ENCODE results near the gene LRP8.
"Not testable (repeated sequence)": the region's sequence is repeated elsewhere in the genome, so short reads cannot be mapped to it uniquely, and the experiment has no call there.

LRP8 gene

DNA sequence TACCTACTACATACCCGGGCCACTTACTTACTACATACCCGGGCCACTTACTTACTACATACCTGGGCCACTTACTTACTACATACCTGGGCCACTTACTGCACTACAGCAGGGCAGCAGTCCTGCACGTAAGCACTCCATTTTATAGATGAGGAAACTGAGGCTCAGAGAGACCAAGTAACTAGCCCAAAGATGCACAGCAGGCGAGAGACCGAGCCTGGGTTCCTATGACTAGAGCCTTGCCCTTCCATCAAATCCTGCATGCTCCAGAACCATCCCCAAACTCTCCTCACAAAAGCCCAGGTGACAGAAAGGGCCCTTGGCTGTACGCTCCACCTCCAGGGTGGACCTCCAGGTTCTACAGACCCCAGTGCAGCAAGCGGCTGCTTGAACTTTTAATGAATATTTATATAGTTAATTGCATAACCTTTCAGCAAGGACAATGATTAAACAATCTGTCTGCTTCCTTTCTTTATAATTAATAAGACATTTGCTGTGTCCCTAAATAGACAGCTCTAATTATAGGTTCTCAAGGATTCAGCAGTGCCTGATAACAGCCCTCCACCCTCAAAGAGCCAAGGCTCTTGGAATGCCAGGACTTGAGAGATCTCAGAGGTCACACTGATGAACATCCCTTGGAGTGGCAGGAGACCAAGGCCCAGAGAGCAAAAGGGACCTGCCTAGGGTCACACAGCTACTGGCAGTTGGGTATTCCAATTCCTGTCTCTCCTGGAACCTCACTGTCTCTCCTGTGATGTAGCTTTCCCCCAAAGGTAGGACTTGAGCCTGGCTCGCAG lies 43.4 kb downstream of the LRP8 start:
- H3K27ac ChIP-seq (ENCODE audit: low read length) = no peak overlapping the region
- H3K36me3 ChIP-seq (ENCODE audit: insufficient read depth, low read depth, low read length) = peaks cover 87% of the 10 kb centered on the region
- H3K9ac ChIP-seq (ENCODE audit: low read depth, low read length) = no peak overlapping the region
- no peaks in the 10 kb centered on the region; the same call in 1 of the 2 replicates for H3K4me1 ChIP-seq (ENCODE audit: insufficient read depth, low read length)
- no peak overlapping the region for H3K4me3 ChIP-seq (ENCODE audit: low read length)
- no peaks in the 10 kb centered on the region for H3K27me3 ChIP-seq (ENCODE audit: insufficient read depth, low read length)
- no peaks in the 10 kb centered on the region for H3K9me3 ChIP-seq (ENCODE audit: insufficient read depth, low read depth, low read length)

DNA sequence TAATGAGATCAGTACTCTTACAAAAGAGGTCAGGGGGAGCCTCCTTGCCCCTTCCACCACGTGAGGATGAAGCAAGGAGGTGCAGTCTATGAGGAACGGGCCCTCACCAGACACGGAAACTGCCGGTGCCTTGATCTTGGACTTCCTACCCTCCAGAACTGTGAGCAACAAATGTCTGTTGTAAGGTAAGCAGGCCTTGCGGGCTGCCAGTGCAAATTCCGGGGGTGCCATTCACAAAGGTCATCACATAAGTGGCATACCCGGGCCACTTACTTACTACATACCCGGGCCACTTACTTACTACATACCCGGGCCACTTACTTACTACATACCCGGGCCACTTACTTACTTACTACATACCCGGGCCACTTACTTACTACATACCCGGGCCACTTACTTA lies 44.7 kb downstream of the LRP8 start:
- H3K27me3 ChIP-seq (ENCODE audit: insufficient read depth, low read length); H3K4me1 ChIP-seq (ENCODE audit: insufficient read depth, low read length); H3K4me3 ChIP-seq (ENCODE audit: low read length); H3K9ac ChIP-seq (ENCODE audit: low read depth, low read length); H3K9me3 ChIP-seq (ENCODE audit: insufficient read depth, low read depth, low read length); H3K27ac ChIP-seq (ENCODE audit: low read length): not testable (repeated sequence)
- peaks cover 78% of the 10 kb centered on the region for H3K36me3 ChIP-seq (ENCODE audit: insufficient read depth, low read depth, low read length)

DNA sequence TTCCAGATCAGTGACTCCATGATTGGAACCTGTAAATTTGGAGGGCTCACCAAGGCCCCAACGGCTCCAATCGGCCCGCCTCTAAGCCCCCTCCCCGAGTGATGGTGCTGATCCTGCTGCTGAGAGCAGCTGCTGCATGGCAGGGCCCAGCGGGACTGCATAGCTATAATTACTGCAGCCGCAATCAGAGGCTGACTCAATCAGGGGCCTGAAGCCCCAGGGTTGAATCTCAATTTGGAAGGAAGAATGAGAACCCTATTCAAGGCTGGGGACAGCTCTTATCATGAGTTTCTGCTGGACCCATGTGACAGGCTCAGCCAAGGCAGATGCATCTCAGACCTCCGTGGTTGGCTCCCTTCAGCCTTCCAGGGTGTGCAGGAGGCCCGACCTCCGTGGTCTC lies 46.7 kb downstream of the LRP8 start:
- Histone ChIP-seq H3K4me1 (ENCODE audit: insufficient read depth, low read length) (no peaks in the 10 kb centered on the region), H3K9ac (ENCODE audit: low read depth, low read length) (no peak overlapping the region), H3K9me3 (ENCODE audit: insufficient read depth, low read depth, low read length) (no peaks in the 10 kb centered on the region), H3K27me3 (ENCODE audit: insufficient read depth, low read length) (no peaks in the 10 kb centered on the region), H3K27ac (ENCODE audit: low read length) (no peak overlapping the region), H3K36me3 (ENCODE audit: insufficient read depth, low read depth, low read length) (peaks cover 74% of the 10 kb centered on the region), H3K4me3 (ENCODE audit: low read length) (no peak overlapping the region)

GRCh38 chr1:53280496-53280895 lies 47.4 kb downstream of the LRP8 start:
- Histone ChIP-seq H3K4me1 (ENCODE audit: insufficient read depth, low read length) (no peaks in the 10 kb centered on the region), H3K27me3 (ENCODE audit: insufficient read depth, low read length) (no peaks in the 10 kb centered on the region), H3K9me3 (ENCODE audit: insufficient read depth, low read depth, low read length) (no peaks in the 10 kb centered on the region), H3K27ac (ENCODE audit: low read length) (no peak overlapping the region), H3K36me3 (ENCODE audit: insufficient read depth, low read depth, low read length) (peaks cover 74% of the 10 kb centered on the region), H3K4me3 (ENCODE audit: low read length) (no peak overlapping the region), H3K9ac (ENCODE audit: low read depth, low read length) (no peak overlapping the region)

DNA sequence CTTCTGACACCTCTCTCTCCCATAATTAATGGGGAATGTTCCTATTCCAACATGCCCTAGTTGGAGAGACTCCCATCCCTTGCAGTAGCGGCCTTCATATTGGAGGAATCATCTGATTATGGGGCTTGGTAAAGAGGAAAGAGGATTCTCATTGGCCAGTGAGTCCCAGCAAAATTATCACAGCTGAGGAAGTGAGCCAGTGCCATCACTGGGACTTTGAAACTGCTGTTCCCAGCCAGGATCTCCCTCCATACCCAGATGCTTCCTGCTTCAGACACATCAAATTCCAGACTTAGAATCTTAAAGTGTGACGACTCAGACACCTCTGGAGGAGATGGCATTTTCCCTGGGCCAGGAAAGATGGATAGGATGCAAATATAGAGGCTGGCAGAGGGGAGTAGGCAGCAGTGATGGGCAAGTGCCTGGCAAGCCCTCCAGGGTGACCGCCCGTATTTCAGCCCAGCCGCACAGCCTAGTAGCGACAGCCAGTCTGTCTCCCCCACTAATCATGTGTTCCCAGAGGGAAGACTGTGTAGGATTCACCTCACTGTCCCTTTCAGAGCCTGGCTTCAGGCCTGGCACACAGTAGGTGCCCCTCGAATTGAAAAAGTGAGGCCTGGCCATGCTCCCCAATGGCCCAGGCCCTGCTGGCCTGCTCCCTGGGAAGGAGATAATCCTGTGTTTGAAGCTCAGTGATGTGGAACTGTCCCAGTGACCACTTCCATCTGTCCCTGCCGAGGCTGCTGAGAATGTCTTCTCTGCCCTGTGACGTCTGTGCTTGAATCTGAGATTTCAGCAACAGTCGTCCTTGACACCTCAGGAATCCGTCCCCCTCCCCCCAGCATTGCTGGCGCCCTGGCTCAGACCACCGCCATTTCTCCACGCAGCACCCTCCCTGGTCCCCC lies 48.3 kb downstream of the LRP8 start:
- peaks cover 74% of the 10 kb centered on the region for H3K36me3 ChIP-seq (ENCODE audit: insufficient read depth, low read depth, low read length)
- no peaks in the 10 kb centered on the region for H3K9me3 ChIP-seq (ENCODE audit: insufficient read depth, low read depth, low read length)
- no peak overlapping the region for H3K4me3 ChIP-seq (ENCODE audit: low read length)
- no peak overlapping the region for H3K9ac ChIP-seq (ENCODE audit: low read depth, low read length)
- H3K4me1 ChIP-seq (ENCODE audit: insufficient read depth, low read length) = no peaks in the 10 kb centered on the region
- H3K27ac ChIP-seq (ENCODE audit: low read length) = no peak overlapping the region
- H3K27me3 ChIP-seq (ENCODE audit: insufficient read depth, low read length) = no peaks in the 10 kb centered on the region

DNA sequence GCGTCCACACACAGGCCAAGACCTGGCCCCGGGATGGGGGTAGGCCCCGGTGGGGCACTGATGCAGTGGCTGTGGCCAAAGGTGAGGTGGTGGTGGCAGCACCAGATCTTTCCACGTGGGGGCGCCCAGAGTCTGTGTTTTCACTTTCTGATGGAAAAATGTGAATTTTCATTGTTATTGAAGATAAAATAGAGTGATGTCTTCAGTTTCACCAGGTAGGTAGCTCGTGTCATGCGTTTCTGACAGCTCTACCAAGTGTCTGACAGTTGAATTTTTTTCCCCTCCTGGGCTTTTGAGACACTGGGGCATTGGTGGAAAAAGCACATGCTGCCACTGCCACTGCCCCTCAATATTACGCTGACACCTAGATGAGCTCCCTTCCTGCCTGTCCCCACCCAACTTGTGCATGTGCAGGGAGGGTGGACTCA lies 49.6 kb downstream of the LRP8 start:
- H3K27me3 ChIP-seq (ENCODE audit: insufficient read depth, low read length) = no peaks in the 10 kb centered on the region
- H3K9me3 ChIP-seq (ENCODE audit: insufficient read depth, low read depth, low read length) = no peaks in the 10 kb centered on the region
- no peak overlapping the region for H3K4me3 ChIP-seq (ENCODE audit: low read length)
- H3K9ac ChIP-seq (ENCODE audit: low read depth, low read length) = no peak overlapping the region
- peaks cover 81% of the 10 kb centered on the region for H3K36me3 ChIP-seq (ENCODE audit: insufficient read depth, low read depth, low read length)
- no peak overlapping the region for H3K27ac ChIP-seq (ENCODE audit: low read length)
- H3K4me1 ChIP-seq (ENCODE audit: insufficient read depth, low read length) = no peaks in the 10 kb centered on the region

DNA sequence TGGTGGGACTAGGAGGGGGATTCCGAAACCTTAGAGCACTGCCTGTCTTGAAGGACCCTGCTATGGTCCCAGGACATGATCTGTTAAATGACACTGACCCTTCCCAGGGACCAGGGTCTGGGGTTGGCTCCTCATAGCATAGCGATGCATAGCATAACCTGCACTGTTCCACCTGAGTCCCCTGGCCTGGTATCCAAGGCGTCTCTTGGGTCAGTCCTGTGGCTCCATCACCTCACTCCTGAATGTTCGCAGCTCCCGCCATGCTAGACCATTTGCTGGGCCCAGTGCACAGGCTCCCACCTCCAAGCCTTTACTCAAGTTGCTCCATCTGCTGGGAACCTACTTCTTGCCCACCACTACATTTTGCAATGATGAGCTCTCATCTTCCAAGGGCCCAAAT lies 50.5 kb downstream of the LRP8 start:
- no peak overlapping the region for H3K27ac ChIP-seq (ENCODE audit: low read length)
- no peak overlapping the region for H3K9ac ChIP-seq (ENCODE audit: low read depth, low read length)
- no peaks in the 10 kb centered on the region for H3K27me3 ChIP-seq (ENCODE audit: insufficient read depth, low read length)
- H3K4me1 ChIP-seq (ENCODE audit: insufficient read depth, low read length) = no peaks in the 10 kb centered on the region
- no peak overlapping the region for H3K4me3 ChIP-seq (ENCODE audit: low read length)
- peaks cover 83% of the 10 kb centered on the region for H3K36me3 ChIP-seq (ENCODE audit: insufficient read depth, low read depth, low read length)
- H3K9me3 ChIP-seq (ENCODE audit: insufficient read depth, low read depth, low read length) = no peaks in the 10 kb centered on the region

- Histone ChIP-seq H3K4me1 (ENCODE audit: insufficient read depth, low read length) (no peaks in the 10 kb centered on the region), H3K27me3 (ENCODE audit: insufficient read depth, low read length) (no peaks in the 10 kb centered on the region), H3K9ac (ENCODE audit: low read depth, low read length) (no peak overlapping the region), H3K9me3 (ENCODE audit: insufficient read depth, low read depth, low read length) (no peaks in the 10 kb centered on the region), H3K27ac (ENCODE audit: low read length) (no peak overlapping the region), H3K4me3 (ENCODE audit: low read length) (no peak overlapping the region), H3K36me3 (ENCODE audit: insufficient read depth, low read depth, low read length) (peaks cover 82% of the 10 kb centered on the region)
Observed at GRCh38 chr1:53276902-53277281, 51.0 kb downstream of the LRP8 start.

DNA sequence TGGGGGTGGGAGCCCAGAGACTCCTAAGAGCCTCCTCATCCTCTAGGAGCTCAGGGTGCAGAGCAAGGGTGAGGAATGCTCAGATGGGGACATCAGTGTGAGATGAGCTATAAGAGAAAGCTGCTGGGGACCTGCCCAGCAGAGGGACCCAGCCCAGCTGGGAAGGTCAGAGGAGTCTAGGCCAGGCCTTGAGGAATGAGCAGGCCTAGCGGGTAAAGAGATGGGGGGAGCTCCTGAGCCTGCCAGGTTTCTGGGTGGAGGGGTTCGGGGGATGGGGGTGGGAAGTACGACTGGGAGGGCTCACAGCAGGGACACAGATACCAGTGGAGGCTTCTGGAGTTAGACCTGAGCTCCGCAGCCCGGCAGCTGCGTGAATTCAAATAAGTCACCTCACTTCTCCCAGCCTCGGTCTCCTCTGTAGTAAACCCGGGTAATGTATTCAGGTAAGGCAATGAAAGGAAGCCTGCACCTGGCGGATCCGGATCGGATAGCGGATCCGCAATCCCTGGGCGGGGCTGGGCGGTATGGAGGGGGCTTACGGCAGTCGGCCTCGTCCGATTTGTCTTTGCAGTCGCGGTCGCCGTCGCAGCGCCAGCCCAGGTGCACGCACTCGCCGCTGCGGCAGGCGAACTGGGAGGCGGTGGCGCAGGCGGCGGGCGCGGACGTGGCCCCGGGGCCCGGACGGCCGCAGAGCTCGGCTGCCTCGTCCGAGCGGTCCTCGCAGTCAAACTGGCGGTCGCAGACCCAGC lies 51.5 kb downstream of the LRP8 start:
- no peak overlapping the region for H3K9ac ChIP-seq (ENCODE audit: low read depth, low read length)
- no peaks in the 10 kb centered on the region for H3K9me3 ChIP-seq (ENCODE audit: insufficient read depth, low read depth, low read length)
- H3K4me1 ChIP-seq (ENCODE audit: insufficient read depth, low read length) = no peaks in the 10 kb centered on the region
- H3K36me3 ChIP-seq (ENCODE audit: insufficient read depth, low read depth, low read length) = peaks cover 82% of the 10 kb centered on the region
- H3K4me3 ChIP-seq (ENCODE audit: low read length) = no peak overlapping the region
- no peak overlapping the region for H3K27ac ChIP-seq (ENCODE audit: low read length)
- no peaks in the 10 kb centered on the region for H3K27me3 ChIP-seq (ENCODE audit: insufficient read depth, low read length)

DNA sequence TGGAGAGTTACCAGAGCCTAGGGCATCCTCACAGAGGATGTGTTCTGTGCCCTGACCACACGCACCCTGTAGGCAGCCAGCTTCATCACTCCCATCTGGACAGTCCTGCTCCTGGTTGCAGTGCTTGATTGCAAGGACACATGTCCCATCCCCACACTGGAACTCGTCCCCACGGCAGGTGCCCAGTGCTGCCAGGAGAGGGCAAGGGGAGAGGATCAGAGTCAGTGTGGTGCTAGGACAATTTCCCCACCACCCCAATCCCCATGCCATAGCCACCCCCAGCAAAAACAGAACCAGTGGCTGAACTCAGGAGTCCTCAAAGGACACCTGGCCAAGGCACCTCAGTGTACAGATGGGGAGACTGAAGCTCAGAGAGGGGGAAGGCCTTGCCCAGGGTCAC lies 52.3 kb downstream of the LRP8 start:
- no peaks in the 10 kb centered on the region for H3K4me1 ChIP-seq (ENCODE audit: insufficient read depth, low read length)
- no peaks in the 10 kb centered on the region for H3K9me3 ChIP-seq (ENCODE audit: insufficient read depth, low read depth, low read length)
- peaks cover 82% of the 10 kb centered on the region for H3K36me3 ChIP-seq (ENCODE audit: insufficient read depth, low read depth, low read length)
- no peak overlapping the region for H3K27ac ChIP-seq (ENCODE audit: low read length)
- no peak overlapping the region for H3K9ac ChIP-seq (ENCODE audit: low read depth, low read length)
- H3K4me3 ChIP-seq (ENCODE audit: low read length) = no peak overlapping the region
- H3K27me3 ChIP-seq (ENCODE audit: insufficient read depth, low read length) = no peaks in the 10 kb centered on the region

- H3K4me3 ChIP-seq (ENCODE audit: low read length) = no peak overlapping the region
- H3K27ac ChIP-seq (ENCODE audit: low read length) = no peak overlapping the region
- H3K36me3 ChIP-seq (ENCODE audit: insufficient read depth, low read depth, low read length) = peaks cover 82% of the 10 kb centered on the region
- H3K4me1 ChIP-seq (ENCODE audit: insufficient read depth, low read length) = no peaks in the 10 kb centered on the region
- H3K27me3 ChIP-seq (ENCODE audit: insufficient read depth, low read length) = no peaks in the 10 kb centered on the region
- no peaks in the 10 kb centered on the region for H3K9me3 ChIP-seq (ENCODE audit: insufficient read depth, low read depth, low read length)
- H3K9ac ChIP-seq (ENCODE audit: low read depth, low read length) = no peak overlapping the region
Observed at GRCh38 chr1:53274541-53275185, 53.2 kb downstream of the LRP8 start.

All from iPS-20b (cell line).